Measurements from ENCODE around the gene PLCXD1. TPM values are rescaled to one million over a fixed set of nuclear protein-coding genes. Genes with fewer than 3 reads are reported as not detected.
"Not testable (repeated sequence)": the region's sequence is repeated elsewhere in the genome, so short reads cannot be mapped to it uniquely, and the experiment has no call there.

PLCXD1 gene, protein sequence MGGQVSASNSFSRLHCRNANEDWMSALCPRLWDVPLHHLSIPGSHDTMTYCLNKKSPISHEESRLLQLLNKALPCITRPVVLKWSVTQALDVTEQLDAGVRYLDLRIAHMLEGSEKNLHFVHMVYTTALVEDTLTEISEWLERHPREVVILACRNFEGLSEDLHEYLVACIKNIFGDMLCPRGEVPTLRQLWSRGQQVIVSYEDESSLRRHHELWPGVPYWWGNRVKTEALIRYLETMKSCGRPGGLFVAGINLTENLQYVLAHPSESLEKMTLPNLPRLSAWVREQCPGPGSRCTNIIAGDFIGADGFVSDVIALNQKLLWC
- 34.8 TPM for total RNA-seq

DNA sequence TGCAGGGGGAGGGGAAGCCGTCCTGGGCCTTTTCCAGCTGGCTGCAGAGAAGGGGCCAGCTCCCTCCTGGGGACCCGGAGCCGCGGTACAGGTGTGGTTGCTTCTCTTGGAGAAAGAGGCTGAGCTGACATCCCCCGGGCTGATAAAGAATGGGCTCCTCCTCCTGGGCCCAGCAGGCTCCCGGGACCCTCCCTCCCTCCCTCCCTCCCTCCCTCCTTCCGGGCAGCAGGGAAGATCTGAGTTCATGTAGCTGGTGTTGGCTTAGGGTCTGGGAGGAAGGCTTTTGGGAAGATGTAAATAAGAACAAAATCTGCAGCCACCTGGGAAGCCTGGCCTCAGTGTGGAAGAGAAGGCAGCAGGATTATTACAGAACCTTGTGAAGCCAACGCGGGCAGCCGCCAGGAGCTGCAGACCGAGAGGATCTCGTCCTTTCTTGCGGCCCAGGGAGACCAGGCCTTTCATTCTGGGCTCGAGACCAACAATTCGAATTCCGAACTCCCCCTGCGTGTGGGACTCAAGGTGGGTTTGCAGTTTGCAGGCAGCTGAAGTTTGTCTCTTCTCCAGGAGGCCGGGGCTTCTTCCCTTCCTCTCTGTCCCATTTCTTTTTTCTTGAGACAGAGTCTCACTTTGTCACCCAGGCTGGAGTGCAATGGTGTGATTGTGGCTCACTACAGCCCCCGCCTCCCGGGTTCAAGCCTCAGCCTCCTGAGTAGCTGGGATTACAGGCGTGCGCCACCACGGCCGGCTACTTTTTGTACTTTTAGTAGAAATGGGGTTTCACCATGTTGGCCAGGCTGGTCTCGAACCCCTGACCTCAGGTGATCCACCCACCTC lies at the start of gene PLCXD1:
TSS of gene PLCXD1 (plus strand) at position 216 of the 834 bp plus-strand sequence. CDS start 2,807 bp downstream, outside the sequence.
- DNase-seq (ENCODE audit: low spot score): no peak

DNA sequence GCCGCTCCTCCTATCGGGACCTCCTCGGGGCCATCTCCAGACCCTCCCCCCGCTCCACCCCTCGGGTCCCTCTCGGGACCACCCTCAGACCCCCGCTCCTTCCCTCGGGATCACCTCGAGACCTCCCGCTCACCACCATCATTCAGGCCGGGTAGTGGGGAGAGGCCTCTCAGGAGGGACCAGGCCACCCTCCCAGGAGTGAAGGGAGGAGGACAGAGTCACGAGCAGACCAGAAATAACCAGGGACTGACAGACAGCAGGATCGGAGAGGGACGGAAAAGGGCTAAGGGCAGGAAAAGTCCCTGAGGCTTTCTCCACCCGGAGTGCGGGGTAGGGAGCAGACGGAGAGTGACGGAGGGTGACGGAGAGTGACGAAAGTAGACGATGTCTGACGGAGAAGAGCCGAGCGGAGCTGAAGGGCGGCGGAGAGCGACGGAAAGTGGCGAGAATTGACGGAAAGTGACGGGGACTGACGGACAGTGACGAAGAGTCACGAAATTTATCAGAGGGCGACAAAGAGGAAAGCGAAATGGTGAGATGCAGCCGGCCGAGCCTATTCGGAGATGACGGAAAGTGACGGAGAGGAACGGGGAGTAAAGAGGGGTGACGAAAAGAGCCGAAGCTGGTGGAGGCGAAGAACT lies 49.4 kb upstream of the PLCXD1 start:
- DNase-seq (ENCODE audit: low spot score): not testable (repeated sequence)

- DNase-seq (ENCODE audit: low spot score): not testable (repeated sequence)
These were observed 48.9 kb upstream of the PLCXD1 start for GRCh38 chrX:232278-232655.

- not testable (repeated sequence) for DNase-seq (ENCODE audit: low spot score)
These were observed 45.0 kb upstream of the PLCXD1 start for GRCh38 chrX:236201-236600.

GRCh38 chrX:250965-251364 lies 30.2 kb upstream of the PLCXD1 start:
- DNase-seq (ENCODE audit: low spot score): no peak

- not testable (repeated sequence) for DNase-seq (ENCODE audit: low spot score)
These were observed 29.6 kb upstream of the PLCXD1 start for GRCh38 chrX:251396-252243.

GRCh38 chrX:252244-252956 lies 28.8 kb upstream of the PLCXD1 start:
- DNase-seq (ENCODE audit: low spot score): no peak

GRCh38 chrX:252957-253291 lies 28.3 kb upstream of the PLCXD1 start:
- DNase-seq (ENCODE audit: low spot score): no peak

GRCh38 chrX:253451-254297 lies 27.5 kb upstream of the PLCXD1 start:
- no peak for DNase-seq (ENCODE audit: low spot score)

DNA sequence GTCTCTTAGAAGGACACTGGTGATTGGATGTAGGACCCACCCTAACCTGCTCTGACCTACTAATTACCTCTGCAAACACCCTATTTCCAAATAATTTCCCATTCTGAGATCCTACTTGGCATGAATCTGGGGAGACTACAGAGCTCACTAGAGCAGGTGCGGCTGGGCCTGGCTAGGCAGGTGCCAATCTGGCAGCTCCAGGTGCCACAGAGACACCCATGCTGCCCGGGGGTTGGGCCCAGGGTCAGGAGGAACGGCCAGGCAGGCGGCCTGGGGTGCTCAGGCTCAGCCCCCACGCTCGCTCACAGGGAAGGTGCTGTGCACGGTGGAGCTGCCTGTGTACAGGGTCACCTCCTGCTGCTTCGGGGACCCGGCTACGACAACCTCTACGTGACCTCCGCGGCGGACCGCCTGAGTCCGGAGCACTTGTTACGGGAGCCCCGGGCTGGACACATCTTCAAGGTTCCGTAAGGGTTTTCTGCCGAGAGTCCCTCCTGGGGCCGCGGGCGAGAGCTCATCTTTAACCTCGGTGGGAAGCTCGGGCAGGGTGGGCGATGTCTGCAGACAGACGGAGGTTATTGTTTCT lies 26.5 kb upstream of the PLCXD1 start:
- no peak for DNase-seq (ENCODE audit: low spot score)

DNA sequence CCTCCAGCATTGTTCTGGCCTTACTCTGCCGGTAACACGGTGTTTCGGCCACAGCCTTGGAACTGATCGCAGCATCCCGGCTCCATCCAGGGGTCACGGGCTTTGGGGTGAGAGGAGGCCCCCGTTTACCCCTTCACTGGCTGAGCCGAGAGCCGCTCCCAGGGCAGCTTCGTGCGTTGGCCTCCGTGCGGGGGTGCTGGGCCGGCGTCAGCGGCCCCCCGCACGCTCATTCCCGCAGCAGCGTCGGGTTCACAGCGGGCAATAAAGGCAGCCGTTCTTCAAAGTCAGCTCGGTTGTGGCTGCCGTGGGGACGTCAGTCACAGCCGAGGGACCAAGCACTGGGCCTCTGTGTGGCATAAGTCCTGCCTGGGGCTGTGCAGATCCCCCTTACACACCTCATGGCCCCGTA lies 25.3 kb upstream of the PLCXD1 start:
- no peak for DNase-seq (ENCODE audit: low spot score)

- not testable (repeated sequence) for DNase-seq (ENCODE audit: low spot score)
These were observed 24.1 kb upstream of the PLCXD1 start for GRCh38 chrX:257054-257453.

- no peak for DNase-seq (ENCODE audit: low spot score)
These were observed 23.4 kb upstream of the PLCXD1 start for GRCh38 chrX:257681-258289.

GRCh38 chrX:258291-259040 lies 22.7 kb upstream of the PLCXD1 start:
- DNase-seq (ENCODE audit: low spot score): no peak

GRCh38 chrX:259692-260355 lies 21.4 kb upstream of the PLCXD1 start:
- DNase-seq (ENCODE audit: low spot score): no peak

- no peak for DNase-seq (ENCODE audit: low spot score)
These were observed 19.8 kb upstream of the PLCXD1 start for GRCh38 chrX:261167-261918.

DNA sequence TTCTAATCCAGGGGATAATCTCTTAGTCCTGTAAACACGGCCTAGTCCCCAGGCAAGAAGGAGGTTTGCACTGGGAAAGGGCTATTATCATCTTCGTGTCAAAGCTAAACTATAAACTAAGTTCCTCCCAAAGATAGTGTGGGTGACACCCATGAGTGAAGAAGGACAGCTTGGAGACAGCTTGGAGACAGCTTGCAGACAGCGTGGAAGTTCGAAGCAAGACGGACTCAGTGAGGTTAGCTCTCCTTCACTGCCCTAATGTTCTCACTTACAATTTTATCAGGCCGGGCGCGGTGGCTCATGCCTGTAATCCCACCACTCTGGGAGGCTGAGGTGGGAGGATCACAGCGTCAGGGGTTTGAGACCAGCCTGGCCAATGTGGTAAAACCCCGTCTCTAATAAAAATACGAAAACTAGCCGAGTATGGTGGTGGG lies 19.2 kb upstream of the PLCXD1 start:
- no peak for DNase-seq (ENCODE audit: low spot score)

All from mucosa of gallbladder (tissue), 1 donor.